Amniotic epithelial cell (primary cell): ENCODE measurements around the gene CXorf66.
"Not testable (repeated sequence)": the region's sequence is repeated elsewhere in the genome, so short reads cannot be mapped to it uniquely, and the experiment has no call there.

Experiments used
- DNase-seq: peaks from one replicate; pipeline ENCODE4 v3.0.0-alpha.2; 2010; ENCODE audit warnings: low read depth

The CXorf66 gene

DNA sequence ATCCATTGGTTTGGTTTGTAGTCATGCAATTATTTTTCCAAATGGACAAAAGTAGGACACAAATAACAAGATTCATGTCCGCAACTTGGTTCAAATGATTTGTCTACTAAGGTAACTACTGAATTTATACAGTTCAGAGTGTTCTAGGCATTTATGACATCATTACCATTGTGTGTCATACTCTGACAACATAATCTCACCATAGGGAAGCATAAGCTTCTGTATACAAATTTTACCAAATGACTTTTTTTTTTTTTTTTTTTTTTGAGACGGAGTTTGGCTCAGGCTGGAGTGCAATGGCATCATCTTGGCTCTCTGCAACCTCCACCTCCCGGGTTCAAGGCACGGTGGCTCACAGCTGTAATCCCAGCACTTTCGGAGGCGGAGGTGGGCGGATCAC is at the start of gene CXorf66:
Gene CXorf66 (minus strand): TSS at position 101 of the 400 bp plus-strand sequence. CDS start 25 bp downstream, at position 76.
- DNase-seq: no peak

- DNase-seq: no peak
Measured at GRCh38 chrX:139982856-139983255, 17.5 kb upstream of the CXorf66 start.

GRCh38 chrX:139974471-139974870 is 9.2 kb upstream of the CXorf66 start:
- no peak for DNase-seq

DNA sequence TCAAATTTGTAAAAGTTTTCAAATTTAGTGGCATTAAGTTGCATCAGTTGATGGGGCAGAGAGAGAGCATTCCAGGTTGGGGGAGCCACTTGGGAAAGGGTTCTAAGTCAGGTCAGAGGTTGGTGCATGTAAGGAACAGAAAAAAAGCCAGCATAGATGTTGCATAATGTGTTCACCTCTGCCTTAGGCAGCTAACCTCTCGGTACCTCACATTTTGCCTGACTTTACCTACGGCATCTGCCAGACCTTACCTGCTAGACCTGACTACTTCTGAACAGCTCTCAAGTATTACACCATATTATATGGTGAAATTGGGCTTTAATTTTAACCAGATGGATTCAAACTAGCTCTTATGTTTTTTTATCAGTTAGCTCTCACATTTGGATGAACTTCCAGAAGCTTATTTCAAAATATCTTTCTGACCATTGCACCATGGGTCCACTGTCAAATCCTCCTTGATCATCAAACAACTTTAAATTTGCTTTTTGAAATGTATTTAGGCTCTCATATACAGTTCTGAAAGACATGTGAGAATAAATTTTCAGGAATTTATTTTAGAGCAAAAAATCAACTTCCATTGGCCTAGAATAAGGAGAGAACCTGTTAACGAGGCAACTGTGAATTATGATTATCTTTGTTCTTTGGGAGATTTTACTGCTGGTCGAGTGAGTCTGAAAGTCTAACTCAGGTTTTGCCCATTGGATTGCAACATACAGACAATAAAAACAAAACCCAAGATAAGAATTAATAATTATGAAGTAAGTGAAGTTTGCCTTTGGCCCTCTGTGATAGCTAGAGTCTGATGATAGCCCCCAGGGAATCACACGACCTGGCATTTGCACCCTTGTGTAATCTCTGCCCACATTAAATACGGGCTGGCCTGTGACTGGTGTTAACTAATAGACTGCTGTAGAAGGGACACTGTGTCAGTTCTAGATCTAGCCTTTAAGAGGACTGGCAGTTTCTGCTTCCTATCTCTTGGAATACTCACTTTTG is 7.6 kb upstream of the CXorf66 start:
- DNase-seq: no peak

DNA sequence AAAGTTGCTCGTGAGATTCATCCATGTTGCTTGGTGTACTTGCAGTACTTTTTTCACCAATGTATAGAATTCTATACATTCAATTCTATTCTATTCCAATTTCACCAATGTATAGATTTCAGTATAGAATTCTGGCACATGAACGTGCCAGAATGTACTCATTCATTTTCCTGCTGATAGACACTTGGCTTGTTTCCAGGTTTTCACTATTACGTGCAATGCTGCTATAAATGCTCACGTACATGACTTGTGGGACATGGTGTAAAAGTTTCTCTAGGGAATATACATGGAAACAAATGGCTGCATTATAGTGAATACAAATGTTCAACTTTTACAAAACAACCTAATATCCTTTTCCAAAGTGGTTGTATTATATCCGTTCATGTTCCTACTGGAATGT is 6.8 kb upstream of the CXorf66 start:
- DNase-seq: no peak

GRCh38 chrX:139971394-139971749 is 6.1 kb upstream of the CXorf66 start:
- DNase-seq: no peak

GRCh38 chrX:139969286-139969685 is 4.0 kb upstream of the CXorf66 start:
- no peak for DNase-seq

DNA sequence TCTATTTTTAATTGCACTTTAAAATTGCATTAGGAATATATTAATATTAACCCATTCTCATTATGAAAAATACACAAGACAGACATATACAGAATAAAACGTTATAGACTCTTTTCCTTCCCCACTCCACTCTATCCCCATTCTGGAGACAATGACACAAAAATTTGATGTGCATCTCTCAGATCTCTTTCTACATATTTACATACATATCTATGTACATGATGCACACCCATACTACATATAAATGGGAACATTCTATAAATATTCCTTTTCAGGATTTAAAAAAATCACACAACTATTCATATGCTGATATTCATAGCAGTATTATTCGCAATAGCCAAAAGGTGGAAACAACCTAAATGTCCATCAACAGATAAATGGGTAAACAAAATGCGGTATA is 2.4 kb upstream of the CXorf66 start:
- no peak for DNase-seq

GRCh38 chrX:139967300-139967699 is 2.0 kb upstream of the CXorf66 start:
- peak; percentile 2 for DNase-seq

DNA sequence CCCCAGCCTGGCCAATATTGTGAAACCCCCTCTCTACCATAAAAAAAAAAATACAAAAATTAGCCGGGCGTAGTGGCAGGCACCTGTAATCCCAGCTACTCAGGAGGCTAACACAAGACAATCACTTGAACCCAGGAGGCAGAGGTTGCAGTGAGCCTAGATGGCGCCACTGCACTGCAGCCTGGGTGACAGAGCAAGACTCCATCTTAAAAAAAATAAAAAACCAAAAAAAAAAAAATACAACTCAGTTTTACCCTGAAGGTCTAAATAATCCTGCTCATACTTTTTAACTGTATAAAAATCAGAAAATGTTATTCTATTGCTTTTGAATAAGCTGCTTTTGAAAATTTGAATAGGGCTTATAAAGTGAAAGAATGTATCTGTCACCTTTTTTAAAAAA is 838 bp upstream of the CXorf66 start:
- DNase-seq: not testable (repeated sequence)

DNA sequence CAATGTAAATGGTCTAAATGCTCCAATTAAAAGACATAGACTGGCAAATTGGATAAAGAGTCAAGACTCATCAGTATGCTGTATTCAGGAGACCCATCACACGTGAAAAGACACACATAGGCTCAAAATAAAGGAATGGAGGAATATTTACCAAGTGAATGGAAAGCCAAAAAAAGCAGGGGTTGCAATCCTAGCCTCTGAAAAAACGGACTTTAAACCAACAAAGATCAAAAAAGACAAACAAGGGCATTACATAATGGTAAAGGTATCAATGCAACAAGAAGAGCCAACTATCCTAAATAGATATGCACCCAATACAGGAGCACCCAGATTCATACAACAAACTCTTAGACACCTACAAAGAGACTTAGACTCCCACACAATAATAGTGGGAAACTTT is 4.2 kb downstream of the CXorf66 start:
- not testable (repeated sequence) for DNase-seq

DNA sequence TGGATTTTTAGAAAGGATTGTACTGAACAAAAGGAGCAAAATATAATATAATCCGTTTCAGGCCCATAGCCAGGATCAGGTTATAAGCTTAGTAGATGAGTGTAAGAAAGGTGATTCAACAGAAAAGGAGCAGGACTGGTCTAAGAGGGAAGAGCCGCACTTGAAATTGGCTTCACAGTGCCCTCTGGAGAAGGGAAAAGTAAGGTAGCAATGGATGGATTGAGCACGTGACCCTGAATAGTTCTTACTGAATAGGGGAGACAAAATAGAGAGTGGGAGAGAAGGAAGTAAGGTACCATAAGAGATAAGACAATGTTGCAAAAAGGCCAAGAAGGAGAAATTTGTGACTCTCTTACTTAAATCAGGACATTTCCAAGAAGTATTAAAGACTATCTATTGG is 15.6 kb downstream of the CXorf66 start:
- DNase-seq: peak; percentile 13

DNA sequence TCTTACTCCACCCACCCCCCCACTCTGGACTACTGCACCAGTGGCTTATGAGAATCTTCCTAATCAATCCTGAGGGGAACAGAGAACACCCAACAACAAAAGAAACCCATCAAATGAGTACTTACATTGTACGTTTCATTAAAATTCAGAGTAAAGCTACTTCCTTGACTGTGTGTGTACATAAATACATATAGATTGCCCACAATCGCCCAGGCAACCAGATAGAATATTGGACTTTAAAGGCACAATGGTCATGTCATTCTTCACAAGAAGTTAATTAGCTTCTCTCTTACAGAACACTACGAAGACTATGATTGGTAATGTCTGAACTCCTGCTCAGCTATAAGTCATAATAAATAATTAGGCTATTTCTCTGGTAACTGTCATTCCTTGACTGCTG is 20.2 kb downstream of the CXorf66 start:
- no peak for DNase-seq

GRCh38 chrX:139936259-139936658 is 29.1 kb downstream of the CXorf66 start:
- no peak for DNase-seq

DNA sequence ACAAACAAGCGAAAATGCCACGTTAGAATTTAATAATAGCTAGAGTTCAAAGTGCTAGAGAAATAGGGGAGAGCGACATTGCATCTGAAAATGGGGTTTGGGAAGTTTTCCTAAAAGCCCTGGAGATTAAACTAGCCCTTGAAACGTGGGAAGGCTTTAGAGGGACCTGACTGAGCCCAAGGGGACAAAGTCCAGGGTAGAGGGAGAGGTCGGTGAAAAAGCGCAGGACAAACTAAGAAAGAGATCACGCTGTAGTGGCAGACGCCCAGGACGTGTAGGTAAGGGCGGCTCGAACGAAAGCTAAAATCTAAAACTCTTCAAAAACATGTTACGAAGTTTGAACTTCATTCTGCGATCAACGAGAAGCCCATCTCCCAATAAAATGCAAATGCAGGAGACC is 31.4 kb downstream of the CXorf66 start:
- no peak for DNase-seq

GRCh38 chrX:139932901-139933796 is 32.2 kb downstream of the CXorf66 start, which contains the start of gene ATP11C:
Gene ATP11C (minus strand): TSS chrX:139933053. CDS start chrX:139932042, 1,011 bp downstream.
- peak; percentile 79 for DNase-seq

DNA sequence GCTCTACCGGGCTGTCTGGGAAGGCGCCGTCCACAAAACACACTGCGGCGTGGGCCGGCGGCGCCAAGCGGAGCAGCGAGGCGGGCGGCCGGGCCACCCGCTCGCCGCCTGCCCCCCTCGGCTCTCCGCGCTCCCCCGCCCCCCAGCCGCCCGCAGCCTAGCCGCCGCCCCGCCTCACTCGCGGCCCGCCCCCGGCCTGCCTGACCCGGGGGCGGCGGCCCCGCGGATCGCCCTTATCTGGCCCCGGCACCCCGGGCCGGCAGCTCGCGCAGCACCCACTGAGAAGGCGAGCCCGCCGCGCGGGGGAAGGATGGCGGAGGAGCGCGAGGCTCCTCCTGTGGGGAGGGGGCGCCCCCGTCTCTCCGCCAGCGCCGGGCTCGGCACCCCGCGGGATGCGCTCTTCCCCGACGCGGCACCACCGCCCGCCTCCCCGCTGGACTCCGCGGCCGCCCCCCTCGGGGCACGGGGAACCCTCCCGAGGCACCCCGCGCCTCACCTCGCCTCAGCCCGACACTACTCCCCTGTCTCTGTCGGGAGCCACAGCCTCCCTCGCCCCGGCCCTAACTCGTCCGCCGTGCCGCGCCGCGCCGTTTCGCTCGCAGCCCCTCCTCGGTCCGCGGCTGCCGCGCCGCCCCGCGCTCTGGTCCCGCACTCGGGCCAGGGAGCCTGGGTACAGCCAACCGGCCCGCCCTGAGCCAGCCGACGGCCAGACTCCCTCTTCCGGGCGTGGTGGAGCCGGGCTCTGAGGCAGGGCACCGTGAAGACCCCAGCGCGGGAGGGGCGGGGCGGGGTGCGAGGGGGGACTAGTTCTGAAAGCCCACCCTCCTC is 33.0 kb downstream of the CXorf66 start:
- DNase-seq: peak; percentile 36

GRCh38 chrX:139931646-139932072 is 33.7 kb downstream of the CXorf66 start:
- DNase-seq: no peak

DNA sequence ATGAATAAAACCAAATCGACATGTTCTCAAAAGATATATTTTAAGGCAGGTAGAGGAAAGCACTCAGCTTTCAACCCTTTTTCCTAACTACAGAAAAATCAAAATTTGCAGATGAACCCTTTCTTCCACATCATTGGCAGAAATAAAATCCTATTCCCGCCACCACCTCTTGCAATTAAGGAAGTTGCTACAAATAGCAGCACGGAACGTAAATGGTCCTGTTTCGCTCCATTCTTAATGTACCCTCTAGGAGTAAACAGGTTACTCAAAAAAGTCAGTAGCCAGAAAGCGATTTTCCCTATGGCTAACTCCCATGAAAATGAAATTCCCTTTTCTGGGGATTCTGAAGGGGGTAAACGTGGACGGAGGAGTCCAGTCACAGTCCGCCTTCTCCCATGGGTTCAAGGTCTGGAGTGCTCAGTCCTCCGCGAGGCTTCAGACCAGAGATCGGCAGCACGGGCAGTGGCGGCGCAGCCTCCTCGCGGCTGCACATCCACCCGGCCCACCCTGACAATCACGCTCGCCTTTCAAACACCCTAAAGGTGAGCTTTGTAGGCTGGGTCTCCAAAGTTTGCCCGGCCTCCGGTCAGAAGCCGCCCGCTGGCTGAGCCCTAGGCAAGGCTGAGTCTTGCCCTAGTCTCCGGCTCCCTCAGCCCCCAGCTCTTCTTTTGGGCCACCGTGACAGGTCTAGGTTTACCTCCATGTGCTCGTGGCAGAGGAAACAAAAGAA is 34.2 kb downstream of the CXorf66 start:
- DNase-seq: no peak

- DNase-seq: no peak
Measured at GRCh38 chrX:139930401-139930800, 34.9 kb downstream of the CXorf66 start.

- no peak for DNase-seq
Measured at GRCh38 chrX:139929876-139930275, 35.4 kb downstream of the CXorf66 start.
